LNCaP clone FGC (cell line): ENCODE results near the gene KCNF1.

Experiments
- DNase-seq: peaks from one replicate; pipeline ENCODE4 v3.0.0-alpha.2; 2011; ENCODE audit warnings: low read depth
- H3K4me3 ChIP-seq: 2 replicates; pipeline ENCODE4 v1.5.1; 2011; ENCODE audit warnings: mild to moderate bottlenecking, low read depth, low read length, control low read depth
- TF ChIP-seq, protein P1 (sequence below): IDR thresholded peaks from 2 replicates; pipeline ENCODE4 v1.5.1; 2012; ENCODE audit warnings: mild to moderate bottlenecking; ENCODE audit not compliant: control insufficient read depth, insufficient read depth; ENCODE audit errors: extremely low read depth

The KCNF1 gene

DNA sequence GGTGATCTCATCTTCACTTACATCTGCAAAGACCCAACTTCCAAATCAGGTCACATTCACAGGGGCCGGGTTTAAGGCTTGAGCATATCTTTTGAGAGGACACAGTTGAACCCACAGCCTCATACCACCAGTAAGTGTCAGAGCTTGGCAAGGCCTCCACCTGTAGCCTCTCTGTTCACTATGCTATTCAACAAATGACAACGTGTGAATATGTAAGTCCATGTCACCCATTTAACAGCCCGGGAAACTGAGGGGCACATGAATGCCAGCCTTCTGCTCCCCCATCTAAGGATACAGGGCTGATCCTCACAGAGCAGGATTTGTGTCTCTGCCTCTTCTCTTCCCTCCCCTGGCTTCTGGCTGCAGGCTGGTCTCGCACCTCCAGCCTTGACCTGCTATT, 3.5 kb upstream of the KCNF1 start:
- TF ChIP-seq, protein P1, sequence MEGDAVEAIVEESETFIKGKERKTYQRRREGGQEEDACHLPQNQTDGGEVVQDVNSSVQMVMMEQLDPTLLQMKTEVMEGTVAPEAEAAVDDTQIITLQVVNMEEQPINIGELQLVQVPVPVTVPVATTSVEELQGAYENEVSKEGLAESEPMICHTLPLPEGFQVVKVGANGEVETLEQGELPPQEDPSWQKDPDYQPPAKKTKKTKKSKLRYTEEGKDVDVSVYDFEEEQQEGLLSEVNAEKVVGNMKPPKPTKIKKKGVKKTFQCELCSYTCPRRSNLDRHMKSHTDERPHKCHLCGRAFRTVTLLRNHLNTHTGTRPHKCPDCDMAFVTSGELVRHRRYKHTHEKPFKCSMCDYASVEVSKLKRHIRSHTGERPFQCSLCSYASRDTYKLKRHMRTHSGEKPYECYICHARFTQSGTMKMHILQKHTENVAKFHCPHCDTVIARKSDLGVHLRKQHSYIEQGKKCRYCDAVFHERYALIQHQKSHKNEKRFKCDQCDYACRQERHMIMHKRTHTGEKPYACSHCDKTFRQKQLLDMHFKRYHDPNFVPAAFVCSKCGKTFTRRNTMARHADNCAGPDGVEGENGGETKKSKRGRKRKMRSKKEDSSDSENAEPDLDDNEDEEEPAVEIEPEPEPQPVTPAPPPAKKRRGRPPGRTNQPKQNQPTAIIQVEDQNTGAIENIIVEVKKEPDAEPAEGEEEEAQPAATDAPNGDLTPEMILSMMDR: no peak
- DNase-seq: no peak
- no peak overlapping the region for H3K4me3 ChIP-seq

GRCh38 chr2:10909050-10909995, 2.4 kb upstream of the KCNF1 start:
- no peak overlapping the region for H3K4me3 ChIP-seq
- no peak for DNase-seq
- TF ChIP-seq, protein P1: peak; percentile 39

GRCh38 chr2:10909996-10910341, 1.8 kb upstream of the KCNF1 start:
- TF ChIP-seq, protein P1: no peak
- DNase-seq: no peak
- no peak overlapping the region for H3K4me3 ChIP-seq

- no peak overlapping the region for H3K4me3 ChIP-seq
- no peak for DNase-seq
- TF ChIP-seq, protein P1: no peak
Observed at GRCh38 chr2:10910625-10911024, 1.1 kb upstream of the KCNF1 start.

DNA sequence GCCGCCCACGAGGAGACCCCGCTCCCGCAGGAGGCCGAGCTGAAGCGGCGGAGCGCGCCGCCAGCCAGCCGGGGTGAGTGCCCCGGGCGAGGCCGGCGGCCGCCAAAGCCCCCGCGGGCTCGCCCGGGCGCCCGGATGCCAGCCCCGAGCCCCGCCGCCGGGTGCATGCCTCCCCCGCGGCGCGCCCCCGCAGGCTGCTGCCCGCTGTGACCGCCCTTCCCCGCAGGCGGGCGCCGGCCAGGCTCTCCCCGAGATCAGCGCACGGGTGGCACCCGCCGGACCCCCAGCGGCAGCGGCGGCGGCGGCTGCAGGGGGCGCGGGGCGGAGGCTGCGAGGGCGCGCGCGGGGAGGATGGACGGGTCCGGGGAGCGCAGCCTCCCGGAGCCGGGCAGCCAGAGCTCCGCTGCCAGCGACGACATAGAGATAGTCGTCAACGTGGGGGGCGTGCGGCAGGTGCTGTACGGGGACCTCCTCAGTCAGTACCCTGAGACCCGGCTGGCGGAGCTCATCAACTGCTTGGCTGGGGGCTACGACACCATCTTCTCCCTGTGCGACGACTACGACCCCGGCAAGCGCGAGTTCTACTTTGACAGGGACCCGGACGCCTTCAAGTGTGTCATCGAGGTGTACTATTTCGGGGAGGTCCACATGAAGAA, 470 bp downstream of the KCNF1 start:
- no peak for DNase-seq
- TF ChIP-seq, protein P1: no peak
- H3K4me3 ChIP-seq: no peak overlapping the region

DNA sequence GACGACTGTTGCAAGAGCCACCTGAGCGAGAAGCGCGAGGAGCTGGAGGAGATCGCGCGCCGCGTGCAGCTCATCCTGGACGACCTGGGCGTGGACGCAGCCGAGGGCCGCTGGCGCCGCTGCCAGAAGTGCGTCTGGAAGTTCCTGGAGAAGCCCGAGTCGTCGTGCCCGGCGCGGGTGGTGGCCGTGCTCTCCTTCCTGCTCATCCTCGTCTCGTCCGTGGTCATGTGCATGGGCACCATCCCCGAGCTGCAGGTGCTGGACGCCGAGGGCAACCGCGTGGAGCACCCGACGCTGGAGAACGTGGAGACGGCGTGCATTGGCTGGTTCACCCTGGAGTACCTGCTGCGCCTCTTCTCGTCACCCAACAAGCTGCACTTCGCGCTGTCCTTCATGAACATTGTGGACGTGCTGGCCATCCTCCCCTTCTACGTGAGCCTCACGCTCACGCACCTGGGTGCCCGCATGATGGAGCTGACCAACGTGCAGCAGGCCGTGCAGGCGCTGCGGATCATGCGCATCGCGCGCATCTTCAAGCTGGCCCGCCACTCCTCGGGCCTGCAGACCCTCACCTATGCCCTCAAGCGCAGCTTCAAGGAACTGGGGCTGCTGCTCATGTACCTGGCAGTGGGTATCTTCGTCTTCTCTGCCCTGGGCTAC, 1.2 kb downstream of the KCNF1 start:
- H3K4me3 ChIP-seq: no peak overlapping the region
- TF ChIP-seq, protein P1: no peak
- DNase-seq: no peak
